ENCODE results near the gene PTPN6. TPM values are rescaled to one million over a fixed set of nuclear protein-coding genes. Genes with fewer than 3 reads are reported as not detected.

The PTPN6 gene
- total and polyA plus RNA-seq, 2 of the 8 experiments (the other 6 are each of a cell fraction or from before 2014, with no cell fraction given), result 16.3 to 28.4 TPM

- TF ChIP-seq, protein P1, sequence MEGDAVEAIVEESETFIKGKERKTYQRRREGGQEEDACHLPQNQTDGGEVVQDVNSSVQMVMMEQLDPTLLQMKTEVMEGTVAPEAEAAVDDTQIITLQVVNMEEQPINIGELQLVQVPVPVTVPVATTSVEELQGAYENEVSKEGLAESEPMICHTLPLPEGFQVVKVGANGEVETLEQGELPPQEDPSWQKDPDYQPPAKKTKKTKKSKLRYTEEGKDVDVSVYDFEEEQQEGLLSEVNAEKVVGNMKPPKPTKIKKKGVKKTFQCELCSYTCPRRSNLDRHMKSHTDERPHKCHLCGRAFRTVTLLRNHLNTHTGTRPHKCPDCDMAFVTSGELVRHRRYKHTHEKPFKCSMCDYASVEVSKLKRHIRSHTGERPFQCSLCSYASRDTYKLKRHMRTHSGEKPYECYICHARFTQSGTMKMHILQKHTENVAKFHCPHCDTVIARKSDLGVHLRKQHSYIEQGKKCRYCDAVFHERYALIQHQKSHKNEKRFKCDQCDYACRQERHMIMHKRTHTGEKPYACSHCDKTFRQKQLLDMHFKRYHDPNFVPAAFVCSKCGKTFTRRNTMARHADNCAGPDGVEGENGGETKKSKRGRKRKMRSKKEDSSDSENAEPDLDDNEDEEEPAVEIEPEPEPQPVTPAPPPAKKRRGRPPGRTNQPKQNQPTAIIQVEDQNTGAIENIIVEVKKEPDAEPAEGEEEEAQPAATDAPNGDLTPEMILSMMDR (IDR thresholded peaks at IDR 0.05; ENCODE audit: control extremely low read depth in 1 of 3, insufficient read depth in 1 of 3, low read depth in 1 of 3, low read length in 3 of 3), result no peak
- TF ChIP-seq KDM4A (IDR thresholded peaks at IDR 0.05; ENCODE audit: low read depth, low read length, severe bottlenecking) (no peak), ZNF274 (IDR thresholded peaks at IDR 0.05; ENCODE audit: borderline replicate concordance, extremely low read depth, low read length) (no peak), BCL11A (IDR thresholded peaks at IDR 0.05; ENCODE audit: low read depth in 2 of 2, low read length in 2 of 2) (no peak), HDAC2 (IDR thresholded peaks at IDR 0.05; ENCODE audit: borderline replicate concordance in 1 of 2, low read depth in 2 of 2, low read length in 2 of 2) (no peak), RAD21 (IDR thresholded peaks at IDR 0.05 in 1 of 2, conservative IDR thresholded peaks at IDR 0.05 in 1 of 2; ENCODE audit: low read depth in 2 of 2, low read length in 2 of 2) (no peak)
- TF ChIP-seq, protein P2, sequence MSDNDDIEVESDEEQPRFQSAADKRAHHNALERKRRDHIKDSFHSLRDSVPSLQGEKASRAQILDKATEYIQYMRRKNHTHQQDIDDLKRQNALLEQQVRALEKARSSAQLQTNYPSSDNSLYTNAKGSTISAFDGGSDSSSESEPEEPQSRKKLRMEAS (IDR thresholded peaks at IDR 0.05), result no peak
Measured at GRCh38 chr12:6902448-6902847, 48.7 kb upstream of the PTPN6 start (continued).
